Gastroesophageal sphincter (tissue), 3 donors: ENCODE results near the gene PCSK2.

Experiments used
- POLR2A ChIP-seq, 2 donors: fragments of 450-650 bp; IDR thresholded peaks; one replicate each; pipeline ENCODE4 v1.6.1; 2017; ENCODE audit warnings: antibody characterized with exemption in 2 of 2, mild to moderate bottlenecking in 2 of 2, moderate library complexity in 1 of 2
- POLR2AphosphoS5 ChIP-seq: sonication (generic); formaldehyde crosslinking; IDR thresholded peaks from one replicate; pipeline ENCODE4 v1.6.1; 2017; ENCODE audit warnings: antibody characterized with exemption
- TF ChIP-seq, protein P1 (sequence below), 4 experiments: fragments of 200-600 bp in 2 of 4; fragments of 450-650 bp in 2 of 4; sonication (generic) in 1 of 4; IDR thresholded peaks; one replicate each; pipeline ENCODE4 v1.5.1; 2017 to 2019; ENCODE audit warnings: antibody characterized with exemption in 4 of 4, mild to moderate bottlenecking in 2 of 4, moderate library complexity in 2 of 4

DNA sequence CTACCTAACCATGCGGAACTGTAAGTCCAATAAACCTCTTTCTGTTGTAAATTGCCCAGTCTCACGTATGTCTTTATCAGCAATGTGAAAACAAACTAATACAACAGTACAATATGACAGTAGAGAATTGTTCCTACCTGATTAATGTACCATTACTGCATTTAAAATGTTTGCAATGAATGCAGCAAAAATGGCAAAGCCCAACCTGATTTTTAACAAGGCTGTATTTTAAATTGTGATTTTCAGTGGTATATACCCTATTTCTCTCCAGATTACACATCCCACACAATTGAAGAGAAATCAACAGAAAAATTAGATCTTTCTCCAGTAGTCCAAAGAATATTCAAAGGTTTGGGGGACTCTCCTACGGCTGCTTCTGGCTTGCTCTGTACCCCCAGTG lies 3.3 kb upstream of the PCSK2 start:
- TF ChIP-seq POLR2A (IDR thresholded peaks at IDR 0.05) (no peak), POLR2AphosphoS5 (no peak)
- TF ChIP-seq, protein P1, sequence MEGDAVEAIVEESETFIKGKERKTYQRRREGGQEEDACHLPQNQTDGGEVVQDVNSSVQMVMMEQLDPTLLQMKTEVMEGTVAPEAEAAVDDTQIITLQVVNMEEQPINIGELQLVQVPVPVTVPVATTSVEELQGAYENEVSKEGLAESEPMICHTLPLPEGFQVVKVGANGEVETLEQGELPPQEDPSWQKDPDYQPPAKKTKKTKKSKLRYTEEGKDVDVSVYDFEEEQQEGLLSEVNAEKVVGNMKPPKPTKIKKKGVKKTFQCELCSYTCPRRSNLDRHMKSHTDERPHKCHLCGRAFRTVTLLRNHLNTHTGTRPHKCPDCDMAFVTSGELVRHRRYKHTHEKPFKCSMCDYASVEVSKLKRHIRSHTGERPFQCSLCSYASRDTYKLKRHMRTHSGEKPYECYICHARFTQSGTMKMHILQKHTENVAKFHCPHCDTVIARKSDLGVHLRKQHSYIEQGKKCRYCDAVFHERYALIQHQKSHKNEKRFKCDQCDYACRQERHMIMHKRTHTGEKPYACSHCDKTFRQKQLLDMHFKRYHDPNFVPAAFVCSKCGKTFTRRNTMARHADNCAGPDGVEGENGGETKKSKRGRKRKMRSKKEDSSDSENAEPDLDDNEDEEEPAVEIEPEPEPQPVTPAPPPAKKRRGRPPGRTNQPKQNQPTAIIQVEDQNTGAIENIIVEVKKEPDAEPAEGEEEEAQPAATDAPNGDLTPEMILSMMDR (IDR thresholded peaks at IDR 0.05), result no peak
